Inferior parietal cortex (tissue), 1 donor: ENCODE results near the gene NADSYN1.
A peak's percentile ranks its signal among the peaks of the same experiment; 100 is the strongest.

ENCODE experiments used
- DNase-seq: peaks from one replicate; pipeline ENCODE4 v3.0.0-alpha.2; 2016; ENCODE audit errors: extremely low spot score

NADSYN1 gene

GRCh38 chr11:71451596-71452198, 1.3 kb upstream of the NADSYN1 start:
- DNase-seq, result no peak

- peak; percentile 54 for DNase-seq
These were observed 585 bp upstream of the NADSYN1 start for GRCh38 chr11:71452199-71453036.

GRCh38 chr11:71453918-71454304, 908 bp downstream of the NADSYN1 start:
- no peak for DNase-seq

DNA sequence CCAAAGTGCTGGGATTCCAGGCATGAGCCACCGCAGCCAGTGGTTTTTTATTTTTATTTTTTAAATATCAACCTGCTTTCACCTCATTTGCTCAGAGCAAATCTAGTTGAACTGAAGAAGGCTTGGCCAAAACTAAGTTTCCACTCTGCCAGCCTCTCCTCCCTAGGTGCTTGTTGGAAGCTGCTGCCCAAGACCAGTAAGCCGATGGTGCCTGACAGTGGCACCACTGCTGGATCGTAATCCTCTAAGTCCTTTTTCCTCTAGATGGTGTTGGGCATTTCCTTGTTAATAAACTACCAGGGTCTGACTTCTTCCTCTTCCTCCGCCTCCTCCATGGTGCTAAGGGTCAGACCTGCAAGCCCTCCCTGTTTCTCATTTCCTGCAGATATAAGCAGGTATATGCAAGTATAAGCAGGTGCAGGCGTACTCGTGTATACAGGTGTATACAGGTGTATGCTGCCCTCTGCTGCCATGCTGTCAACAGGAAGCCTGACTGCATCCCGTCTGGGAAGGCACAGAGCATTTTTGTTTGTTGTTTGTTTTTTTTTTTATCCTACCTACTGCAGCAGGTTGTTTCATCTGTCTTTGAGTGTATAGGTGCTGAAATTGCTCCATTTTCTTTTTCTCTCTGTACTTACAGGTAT, 1.6 kb downstream of the NADSYN1 start:
- no peak for DNase-seq

- DNase-seq, result no peak
These were observed 3.3 kb downstream of the NADSYN1 start for GRCh38 chr11:71456294-71456693.

DNA sequence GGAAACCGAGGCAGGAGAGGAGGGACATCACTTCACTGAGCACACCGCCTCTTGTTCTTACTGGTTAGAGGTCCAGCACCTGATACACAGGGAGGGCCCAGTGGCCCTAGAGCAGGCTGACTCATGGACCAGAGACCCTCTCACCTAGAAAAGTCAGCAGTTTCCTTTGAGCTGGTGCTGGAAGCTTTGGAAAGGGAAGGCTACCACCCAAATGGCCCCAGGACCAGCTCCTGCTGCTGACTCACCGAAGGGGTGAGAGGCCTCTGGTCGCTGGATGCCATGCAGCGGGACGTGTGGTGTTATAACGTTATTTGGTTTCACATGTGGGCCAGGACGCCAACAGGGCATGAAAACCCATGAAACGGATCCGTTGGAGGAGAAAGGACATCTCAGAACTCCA, 3.8 kb downstream of the NADSYN1 start:
- DNase-seq, result no peak

- no peak for DNase-seq
These were observed 5.4 kb downstream of the NADSYN1 start for GRCh38 chr11:71458146-71459070.

DNA sequence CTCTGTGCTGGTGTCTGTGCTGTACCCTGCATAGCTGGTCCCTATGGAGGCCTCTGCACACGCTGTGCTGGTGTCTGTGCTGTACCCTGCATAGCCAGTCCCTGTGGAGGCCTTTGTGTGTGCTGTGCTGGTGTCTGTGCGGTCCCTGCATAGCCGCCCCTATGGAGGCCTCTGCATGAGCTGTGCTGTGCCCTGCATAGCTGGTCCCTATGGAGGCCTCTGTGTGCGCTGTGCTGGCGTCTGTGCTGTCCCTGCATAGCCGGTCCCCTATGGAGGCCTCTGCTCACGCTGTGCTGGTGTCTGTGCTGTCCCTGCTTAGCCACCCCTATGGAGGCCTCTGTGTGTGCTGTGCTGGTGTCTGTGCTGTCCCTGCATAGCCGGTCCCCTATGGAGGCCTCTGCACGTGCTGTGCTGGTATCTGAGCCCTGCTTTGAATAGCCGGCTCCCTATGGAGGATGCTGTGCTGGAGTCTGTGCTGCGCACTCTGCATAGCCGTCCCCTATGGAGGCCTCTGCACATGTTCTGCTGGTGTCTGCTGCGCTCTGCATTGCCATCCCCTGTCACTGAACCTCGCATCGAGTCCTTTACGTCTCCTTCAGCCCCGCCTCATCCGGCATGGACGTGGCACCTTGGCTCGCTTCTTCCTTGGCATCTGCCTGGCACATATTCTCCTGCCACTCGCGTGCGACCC, 6.2 kb downstream of the NADSYN1 start:
- DNase-seq, result no peak

DNA sequence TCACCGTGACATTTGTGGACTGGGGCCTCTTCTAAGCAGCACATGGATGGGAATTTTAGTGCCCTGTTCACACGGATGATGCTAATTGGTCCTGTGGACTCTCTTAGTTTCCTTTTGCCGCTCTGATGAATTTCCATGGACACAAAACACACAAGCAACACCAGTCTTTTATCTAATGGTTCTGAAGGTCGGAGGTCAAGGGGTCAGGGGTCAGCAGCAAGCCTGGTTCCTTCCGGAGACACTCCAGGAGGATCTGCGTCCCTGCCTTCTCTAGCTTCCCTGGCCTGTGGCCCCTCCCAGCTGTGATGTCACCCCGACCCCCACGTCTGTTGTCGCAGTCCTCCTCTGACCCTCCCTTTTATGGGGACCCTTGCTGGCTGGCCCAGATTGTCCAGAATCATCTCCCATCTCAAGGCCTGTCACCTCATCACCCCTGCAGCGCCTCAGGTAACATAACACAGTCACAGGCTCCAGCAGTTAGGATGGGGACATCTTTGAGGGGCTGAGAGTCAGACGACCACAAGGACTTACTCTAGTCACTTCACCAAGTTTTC, 6.8 kb downstream of the NADSYN1 start:
- DNase-seq, result no peak

GRCh38 chr11:71461696-71462095, 8.7 kb downstream of the NADSYN1 start:
- DNase-seq, result no peak

GRCh38 chr11:71462726-71463125, 9.7 kb downstream of the NADSYN1 start:
- DNase-seq, result no peak

DNA sequence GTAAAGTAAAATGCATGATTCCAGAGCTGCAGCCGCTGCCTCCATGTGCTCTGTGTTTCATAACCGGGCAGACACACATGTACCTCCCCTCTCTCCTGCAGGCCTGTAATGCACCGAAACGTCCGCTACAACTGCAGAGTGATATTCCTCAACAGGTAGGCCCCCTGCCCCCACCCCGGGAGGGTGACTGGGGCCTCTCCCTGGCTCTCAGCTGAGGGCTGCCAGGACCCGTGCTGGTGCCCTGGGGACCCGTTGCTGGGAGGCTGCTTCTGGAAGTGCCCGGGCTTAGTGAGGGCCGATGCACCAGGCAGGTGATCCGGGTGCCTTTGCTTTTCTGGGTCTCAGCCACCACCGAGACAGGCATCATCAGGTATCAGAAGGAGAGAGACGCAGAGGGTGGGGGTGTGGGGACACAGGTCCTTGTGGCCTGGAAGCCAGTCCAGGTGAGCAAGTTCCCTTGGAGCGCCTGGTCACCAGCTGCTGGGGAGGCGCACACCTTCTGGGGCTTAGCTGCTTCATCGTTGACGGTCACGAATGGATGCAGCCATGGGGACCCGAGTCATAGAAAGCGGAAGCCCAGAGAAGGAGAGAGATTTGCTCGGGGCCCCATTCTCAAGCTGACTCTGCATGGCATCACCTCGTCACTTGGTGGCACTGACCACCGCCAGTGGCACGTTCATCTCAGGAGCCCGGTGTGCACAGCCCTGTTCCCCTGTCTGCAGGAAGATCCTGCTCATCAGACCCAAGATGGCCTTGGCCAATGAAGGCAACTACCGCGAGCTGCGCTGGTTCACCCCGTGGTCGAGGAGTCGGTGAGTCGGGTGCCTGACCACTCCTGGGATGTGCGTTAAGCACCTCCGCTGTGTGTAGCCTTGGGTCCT, 10.6 kb downstream of the NADSYN1 start:
- no peak for DNase-seq

- no peak for DNase-seq
These were observed 12.1 kb downstream of the NADSYN1 start for GRCh38 chr11:71465054-71465453.

- no peak for DNase-seq
These were observed 13.4 kb downstream of the NADSYN1 start for GRCh38 chr11:71466358-71466757.

DNA sequence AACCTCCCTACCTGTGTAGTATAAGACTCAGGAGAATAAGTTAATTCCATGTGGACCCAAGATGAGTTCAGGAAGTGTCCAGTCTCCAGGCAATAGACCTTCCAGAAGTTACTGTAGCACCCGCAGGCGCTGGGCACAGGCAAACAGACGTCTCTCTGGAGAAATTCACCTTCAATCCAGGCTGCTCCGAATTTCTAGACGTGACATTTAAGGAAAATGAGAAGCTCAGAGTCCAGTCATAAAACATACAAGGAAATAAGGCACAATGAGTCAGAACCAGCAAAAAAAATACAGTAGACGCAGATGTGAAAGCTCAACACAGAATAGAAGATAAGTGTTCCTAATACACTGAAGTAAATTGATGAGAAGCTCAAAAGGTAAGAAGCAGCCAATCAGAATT, 14.2 kb downstream of the NADSYN1 start:
- no peak for DNase-seq

- DNase-seq, result no peak
These were observed 17.9 kb downstream of the NADSYN1 start for GRCh38 chr11:71470946-71471345.

DNA sequence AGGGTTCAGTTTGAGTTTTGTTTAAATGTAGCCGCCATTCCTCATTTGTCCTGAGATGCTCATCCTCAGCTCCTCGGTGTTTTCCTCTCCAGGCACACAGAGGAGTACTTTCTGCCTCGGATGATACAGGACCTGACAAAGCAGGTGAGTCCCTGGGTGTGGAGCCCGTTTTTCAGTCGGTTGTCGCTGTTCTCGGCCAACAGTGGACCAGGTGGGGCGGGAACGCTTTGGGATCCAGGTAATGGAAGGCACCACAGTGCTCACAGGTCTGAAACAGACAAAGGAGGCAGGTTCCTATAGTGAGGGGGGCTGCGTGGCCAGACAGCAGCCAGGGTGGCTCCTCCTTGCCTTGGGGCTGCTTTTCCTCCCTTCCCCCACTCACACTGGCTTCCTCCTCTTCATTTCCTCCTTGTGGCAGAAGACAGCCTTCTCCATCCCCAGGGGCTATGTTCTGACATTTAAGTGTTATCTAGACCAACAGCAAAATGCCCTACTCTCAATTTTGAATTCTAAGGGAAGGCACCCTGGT, 19.4 kb downstream of the NADSYN1 start:
- no peak for DNase-seq

GRCh38 chr11:71472941-71473792, 20.2 kb downstream of the NADSYN1 start:
- DNase-seq, result no peak

GRCh38 chr11:71473793-71474080, 20.7 kb downstream of the NADSYN1 start:
- no peak for DNase-seq
